DND-41 (cell line): ENCODE data around the gene FBXL22.

Experiments
- ATAC-seq: fragments of 200-7000 bp; cut with Tn5 transposase; 3 replicates; pipeline ENCODE4 v1.9.1; 2021; ENCODE audit warnings: low read depth; ENCODE audit not compliant: insufficient read depth
- DNase-seq: peaks from one replicate; pipeline ENCODE4 v3.0.0-alpha.2; 2020
- H2AFZ ChIP-seq: 2 replicates; pipeline ENCODE4 v1.6.0; 2012; ENCODE audit warnings: low read depth, low read length
- H3K27ac ChIP-seq: 2 replicates; pipeline ENCODE4 v1.5.1; 2012; ENCODE audit warnings: low read length, inconsistent platforms
- H3K27me3 ChIP-seq: fragments of 200-600 bp; sonication (generic); 2 replicates; pipeline ENCODE4 v1.6.0; 2012; ENCODE audit warnings: low read length, mild to moderate bottlenecking, inconsistent platforms; ENCODE audit not compliant: insufficient read depth, poor library complexity
- H3K36me3 ChIP-seq: 2 replicates; pipeline ENCODE4 v1.5.1; 2012; ENCODE audit warnings: low read length, inconsistent platforms; ENCODE audit not compliant: insufficient read depth
- H3K4me1 ChIP-seq: 2 replicates; pipeline ENCODE4 v1.5.1; 2012; ENCODE audit warnings: mild to moderate bottlenecking, low read length; ENCODE audit not compliant: insufficient read depth
- H3K4me2 ChIP-seq: 2 replicates; pipeline ENCODE4 v1.6.0; 2012; ENCODE audit warnings: mild to moderate bottlenecking, moderate library complexity, low read length, inconsistent platforms; ENCODE audit not compliant: insufficient read depth
- H3K4me3 ChIP-seq, 2 experiments: fragments of 200-600 bp in 1 of 2; shearing (Covaris generic) in 1 of 2; 2 replicates each; pipeline ENCODE4 v1.5.1; 2012 to 2016; ENCODE audit warnings: inconsistent platforms in 2 of 2, low read length in 2 of 2, mild to moderate bottlenecking in 2 of 2, low read depth in 1 of 2, moderate library complexity in 1 of 2
- H3K79me2 ChIP-seq: 2 replicates; pipeline ENCODE4 v1.6.0; 2012; ENCODE audit warnings: low read length, inconsistent platforms; ENCODE audit not compliant: insufficient read depth
- H3K9ac ChIP-seq: 2 replicates; pipeline ENCODE4 v1.6.0; 2012; ENCODE audit warnings: low read depth, mild to moderate bottlenecking, inconsistent platforms, low read length, moderate library complexity
- H3K9me3 ChIP-seq: 2 replicates; pipeline ENCODE4 v1.5.1; 2012; ENCODE audit warnings: low read length, moderate library complexity, mild to moderate bottlenecking, inconsistent platforms; ENCODE audit not compliant: insufficient read depth, severe bottlenecking
- H4K20me1 ChIP-seq: 2 replicates; pipeline ENCODE4 v1.6.0; 2012; ENCODE audit warnings: low read length; ENCODE audit not compliant: insufficient read depth
- CTCF ChIP-seq: IDR thresholded peaks from 2 replicates; pipeline ENCODE4 v1.5.1; 2012; ENCODE audit warnings: borderline replicate concordance, low read length, moderate library complexity, mild to moderate bottlenecking; ENCODE audit not compliant: poor library complexity, severe bottlenecking; ENCODE audit errors: extremely low read depth
- EZH2 ChIP-seq: IDR thresholded peaks from 3 replicates; pipeline ENCODE4 v1.6.1; 2012; ENCODE audit warnings: borderline replicate concordance, low read depth, mild to moderate bottlenecking, moderate library complexity, low read length, inconsistent platforms; ENCODE audit not compliant: severe bottlenecking

The FBXL22 gene

GRCh38 chr15:63623232-63623969 is 26.2 kb downstream of the FBXL22 start:
- H3K27ac ChIP-seq = no peak overlapping the region
- H3K4me3 ChIP-seq = no peak overlapping the region
- H3K4me2 ChIP-seq = no peak overlapping the region
- no peaks in the 10 kb centered on the region for H3K79me2 ChIP-seq
- H2AFZ ChIP-seq = no peak overlapping the region
- DNase-seq (no peak), ATAC-seq (no peak)
- H3K27me3 ChIP-seq = no peaks in the 10 kb centered on the region
- no peaks in the 10 kb centered on the region for H3K4me1 ChIP-seq
- TF ChIP-seq CTCF (no peak), EZH2 (no peak)
- no peak overlapping the region for H3K9ac ChIP-seq
- H3K9me3 ChIP-seq = no peaks in the 10 kb centered on the region
- H3K36me3 ChIP-seq = peaks cover 60% of the 10 kb centered on the region
- H4K20me1 ChIP-seq = no peaks in the 10 kb centered on the region

DNA sequence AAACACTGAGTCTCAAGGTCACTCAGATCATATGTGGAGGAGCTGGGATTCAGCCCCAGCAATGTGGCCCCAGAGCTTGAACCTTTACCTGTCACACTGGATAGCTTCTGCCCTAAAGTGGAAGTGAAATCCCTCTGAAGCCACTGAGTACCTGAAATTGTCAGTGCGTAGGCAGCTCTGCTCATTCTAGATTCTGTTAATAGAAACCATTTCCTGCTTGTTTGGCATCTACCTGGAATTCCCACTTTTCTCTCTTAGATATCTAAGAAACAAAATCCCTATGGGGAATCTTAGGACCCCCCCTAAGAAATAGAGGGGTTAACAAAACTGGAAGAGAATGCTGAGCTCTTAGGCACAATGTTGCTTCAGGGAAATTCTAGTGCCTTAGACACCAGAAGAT is 29.8 kb downstream of the FBXL22 start:
- ATAC-seq (no peak), DNase-seq (no peak)
- Histone ChIP-seq H3K9me3 (no peaks in the 10 kb centered on the region), H4K20me1 (no peaks in the 10 kb centered on the region), H3K36me3 (peaks cover 76% of the 10 kb centered on the region), H3K9ac (no peak overlapping the region), H3K79me2 (no peaks in the 10 kb centered on the region), H3K4me1 (no peaks in the 10 kb centered on the region), H3K4me2 (no peak overlapping the region), H3K27me3 (no peaks in the 10 kb centered on the region), H2AFZ (no peak overlapping the region), H3K27ac (no peak overlapping the region), H3K4me3 (no peak overlapping the region)
- TF ChIP-seq CTCF (no peak), EZH2 (no peak)

DNA sequence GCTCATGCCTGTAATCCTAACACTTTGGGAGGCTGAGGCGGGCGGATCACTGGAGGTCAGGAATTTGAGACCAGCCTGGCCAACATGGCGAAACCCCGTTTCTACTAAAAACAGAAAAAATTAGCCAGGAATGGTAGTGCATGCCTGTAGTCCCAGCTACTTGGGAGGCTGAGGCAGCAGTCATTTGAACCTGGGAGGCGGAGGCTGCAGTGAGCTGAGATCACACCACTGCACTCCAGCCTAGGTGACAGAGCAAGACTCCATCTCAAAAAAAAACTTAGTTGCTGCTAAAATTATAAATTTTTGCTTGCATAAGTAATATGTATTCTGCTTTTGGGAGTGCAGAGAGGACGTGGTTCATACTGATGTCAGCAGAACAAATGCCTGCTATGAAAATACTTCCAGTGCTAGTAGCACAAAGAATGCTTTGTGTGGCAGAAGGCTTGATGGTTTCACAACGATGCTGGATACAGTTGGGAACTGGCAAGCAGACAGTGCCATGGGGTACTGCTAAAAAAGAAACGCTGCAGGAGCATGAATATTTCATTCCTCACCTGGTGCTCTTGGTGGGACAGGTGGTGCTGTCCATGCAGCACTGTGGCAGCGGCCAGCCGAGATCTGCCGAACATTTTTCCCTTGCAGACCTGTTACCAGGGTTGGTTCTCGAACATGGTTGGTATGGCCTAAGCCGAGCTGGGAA is 31.1 kb downstream of the FBXL22 start:
- H3K4me1 ChIP-seq = no peaks in the 10 kb centered on the region
- TF ChIP-seq EZH2 = no peak
- H3K9ac ChIP-seq = no peak overlapping the region
- no peak overlapping the region for H3K27ac ChIP-seq
- H3K27me3 ChIP-seq = no peaks in the 10 kb centered on the region
- H3K79me2 ChIP-seq = no peaks in the 10 kb centered on the region
- no peaks in the 10 kb centered on the region for H3K9me3 ChIP-seq
- H4K20me1 ChIP-seq = no peaks in the 10 kb centered on the region
- no peak overlapping the region for H3K4me3 ChIP-seq
- no peak overlapping the region for H3K4me2 ChIP-seq
- no peak overlapping the region for H2AFZ ChIP-seq
- no peak for ATAC-seq
- no peak for DNase-seq
- H3K36me3 ChIP-seq = peaks cover 75% of the 10 kb centered on the region

- ATAC-seq (no peak), DNase-seq (no peak)
- no peak overlapping the region for H3K4me3 ChIP-seq
- no peak overlapping the region for H3K27ac ChIP-seq
- H3K27me3 ChIP-seq = no peaks in the 10 kb centered on the region
- no peaks in the 10 kb centered on the region for H3K79me2 ChIP-seq
- no peak overlapping the region for H3K9ac ChIP-seq
- no peak overlapping the region for H3K4me2 ChIP-seq
- H3K36me3 ChIP-seq = peaks cover 69% of the 10 kb centered on the region
- H3K4me1 ChIP-seq = no peaks in the 10 kb centered on the region
- no peak for TF ChIP-seq EZH2
- no peak for TF ChIP-seq CTCF
- H4K20me1 ChIP-seq = no peaks in the 10 kb centered on the region
- no peaks in the 10 kb centered on the region for H3K9me3 ChIP-seq
- no peak overlapping the region for H2AFZ ChIP-seq
Measured at GRCh38 chr15:63630036-63630751, 33.0 kb downstream of the FBXL22 start.
